Measurements from ENCODE around the gene ABCD1.

Gene ABCD1

GRCh38 chrX:153763989-153764755 lies 39.5 kb downstream of the ABCD1 start, which contains the start of gene PLXNB3:
TSS of gene PLXNB3 (plus strand) at chrX:153764249. CDS start at chrX:153765536, 1,287 bp downstream.
- DNase-seq, result peak; percentile 51

GRCh38 chrX:153764786-153765137 lies 40.1 kb downstream of the ABCD1 start:
- no peak for DNase-seq

- DNase-seq, result no peak
Observed at GRCh38 chrX:153765138-153766079, 40.8 kb downstream of the ABCD1 start.

GRCh38 chrX:153766098-153766817 lies 41.6 kb downstream of the ABCD1 start:
- DNase-seq, result peak; percentile 21

GRCh38 chrX:153766871-153767673 lies 42.4 kb downstream of the ABCD1 start:
- DNase-seq, result no peak

GRCh38 chrX:153767674-153768055 lies 43.0 kb downstream of the ABCD1 start:
- no peak for DNase-seq

- DNase-seq, result no peak
Observed at GRCh38 chrX:153768311-153769157, 43.9 kb downstream of the ABCD1 start.

GRCh38 chrX:153769158-153769864 lies 44.7 kb downstream of the ABCD1 start:
- DNase-seq, result no peak

- DNase-seq, result no peak
Observed at GRCh38 chrX:153769865-153770600, 45.4 kb downstream of the ABCD1 start.

- no peak for DNase-seq
Observed at GRCh38 chrX:153770601-153771414, 46.2 kb downstream of the ABCD1 start.

GRCh38 chrX:153771415-153772315 lies 47.0 kb downstream of the ABCD1 start:
- no peak for DNase-seq

GRCh38 chrX:153772316-153773217 lies 47.9 kb downstream of the ABCD1 start:
- DNase-seq, result no peak

- DNase-seq, result no peak
Observed at GRCh38 chrX:153773218-153773611, 48.6 kb downstream of the ABCD1 start.

GRCh38 chrX:153773741-153774575 lies 49.3 kb downstream of the ABCD1 start:
- no peak for DNase-seq

GRCh38 chrX:153774576-153775292 lies 50.1 kb downstream of the ABCD1 start:
- no peak for DNase-seq
